K562 (cell line): Measurements from ENCODE around the gene SEMA4F. TPM values are rescaled to one million over a fixed set of nuclear protein-coding genes. Genes with fewer than 3 reads are reported as not detected.

Source experiments
- ARID2 ChIP-seq: fragments of 450-650 bp; IDR thresholded peaks from 2 replicates; pipeline ENCODE4 v1.6.1; 2017; ENCODE audit warnings: antibody characterized with exemption, mild to moderate bottlenecking
- DNMT1 ChIP-seq: fragments of 450-650 bp; IDR thresholded peaks from 2 replicates; pipeline ENCODE4 v1.6.1; 2016; ENCODE audit warnings: antibody characterized with exemption, mild to moderate bottlenecking
- FUS ChIP-seq: fragments of 200-400 bp; formaldehyde crosslinking; optimal IDR thresholded peaks from 2 replicates; pipeline ENCODE3; 2017; ENCODE audit warnings: low read depth, low read length
- HIVEP1 ChIP-seq: fragments of 250-450 bp; sonication (Bioruptor Pico); IDR thresholded peaks from 2 replicates; pipeline ENCODE4 v1.4.0; 2020; ENCODE audit warnings: mild to moderate bottlenecking
- HLTF ChIP-seq: fragments of 450-650 bp; IDR thresholded peaks from 2 replicates; pipeline ENCODE4 v1.6.1; 2016
- KLF16 ChIP-seq: IDR thresholded peaks from 2 replicates; pipeline ENCODE4 v1.6.1; 2016; ENCODE audit warnings: antibody characterized with exemption
- MCM3 ChIP-seq: fragments of 450-650 bp; IDR thresholded peaks from 2 replicates; pipeline ENCODE4 v1.6.1; 2016
- NCOA4 ChIP-seq: fragments of 450-650 bp; IDR thresholded peaks from 2 replicates; pipeline ENCODE4 v1.6.1; 2018; ENCODE audit warnings: mild to moderate bottlenecking; ENCODE audit not compliant: partially characterized antibody
- NELFE ChIP-seq: IDR thresholded peaks from 2 replicates; pipeline ENCODE4 v1.6.1; 2011; ENCODE audit warnings: mild to moderate bottlenecking; ENCODE audit not compliant: insufficient read depth, insufficient read length
- NR4A1 ChIP-seq, 2 experiments: fragments of 250-450 bp in 1 of 2; fragments of 450-650 bp in 1 of 2; sonication (Bioruptor Pico) in 1 of 2; IDR thresholded peaks; 2 replicates each; pipeline versions ENCODE4 v1.4.0 to v1.6.1; 2016 to 2020; ENCODE audit warnings: mild to moderate bottlenecking in 2 of 2, missing compliant biosample characterization in 1 of 2, missing genetic modification characterization in 1 of 2, moderate library complexity in 1 of 2
- POLR3A ChIP-seq: IDR thresholded peaks from 2 replicates; pipeline ENCODE4 v1.6.1; 2011; ENCODE audit warnings: borderline replicate concordance, mild to moderate bottlenecking, moderate library complexity; ENCODE audit not compliant: insufficient read length, insufficient read depth; ENCODE audit errors: extremely low read depth
- PRPF4 ChIP-seq: fragments of 200-400 bp; formaldehyde crosslinking; IDR thresholded peaks from one replicate; pipeline ENCODE4 v1.6.1; 2017; ENCODE audit warnings: low read length, low read depth, mild to moderate bottlenecking; ENCODE audit not compliant: insufficient read depth, poor library complexity, severe bottlenecking
- RBM25 ChIP-seq: fragments of 200-400 bp; formaldehyde crosslinking; IDR thresholded peaks from 2 replicates; pipeline ENCODE4 v1.6.1; 2018; ENCODE audit warnings: low read length, low read depth, moderate library complexity; ENCODE audit not compliant: severe bottlenecking
- RFX7 ChIP-seq: fragments of 250-450 bp; sonication (Bioruptor Pico); IDR thresholded peaks from 2 replicates; pipeline ENCODE4 v1.5.1; 2021; ENCODE audit warnings: mild to moderate bottlenecking
- TAF1 ChIP-seq: IDR thresholded peaks from 2 replicates; pipeline ENCODE4 v1.6.1; 2011; ENCODE audit warnings: mild to moderate bottlenecking, low read length, moderate library complexity; ENCODE audit not compliant: insufficient read depth, control insufficient read depth, severe bottlenecking; ENCODE audit errors: extremely low read depth
- ZNF140 ChIP-seq: fragments of 250-450 bp; sonication (Bioruptor Pico); IDR thresholded peaks from 2 replicates; pipeline ENCODE4 v1.8.0; 2021; ENCODE audit warnings: moderate library complexity, mild to moderate bottlenecking, inconsistent platforms
- ZNF764 ChIP-seq: fragments of 250-450 bp; sonication (Bioruptor Pico); IDR thresholded peaks from 2 replicates; pipeline ENCODE4 v1.4.0; 2020; ENCODE audit warnings: low read depth, mild to moderate bottlenecking, moderate library complexity
- ZNF780A ChIP-seq: fragments of 250-450 bp; sonication (Bioruptor Pico); IDR thresholded peaks from 2 replicates; pipeline ENCODE4 v1.5.0; 2021; ENCODE audit warnings: mild to moderate bottlenecking
- polyA plus RNA-seq, 8 experiments: library from polyadenylated mRNA; depleted of rRNA in 4 of 8; stranded (reverse) in 5 of 8; unstranded in 3 of 8; fragments of >200 nt; fragmentation: Nextera tagmentation in 2 of 8; fragmentation: Illumina TruSeq in 1 of 8; extraction: Ambion mirVana in 2 of 8; extraction: Trizol in 1 of 8; gene quantifications; 2 replicates each; pipeline versions ENCODE4 v1.2.1 to v1.2.3, GENCODE V29; 2011 to 2014; ENCODE audit warnings: inconsistent platforms in 1 of 8, missing spikeins in 1 of 8
- total RNA-seq, 7 experiments: library from RNA; depleted of rRNA in 6 of 7; stranded (reverse); fragments of >200 nt in 6 of 7; fragmentation: Illumina TruSeq in 2 of 7; extraction: Trizol in 2 of 7; gene quantifications; 2 replicates each; pipeline versions ENCODE4 v1.2.1 to v1.2.3, GENCODE V29; 2011 to 2021; ENCODE audit warnings: low replicate concordance in 1 of 7
- TF ChIP-seq, protein P1 (sequence below), 2 experiments: fragments of 450-650 bp; conservative IDR thresholded peaks; 2 replicates each; pipeline ENCODE4 v1.6.1; 2017; ENCODE audit warnings: mild to moderate bottlenecking in 2 of 2, moderate library complexity in 2 of 2
- TF ChIP-seq, protein P2 (sequence below): fragments of 450-650 bp; formaldehyde crosslinking; IDR thresholded peaks from 2 replicates; pipeline ENCODE4 v1.4.0; 2020; ENCODE audit warnings: mild to moderate bottlenecking, moderate library complexity
- TF ChIP-seq, protein P3 (sequence below): fragments of 450-650 bp; formaldehyde crosslinking; IDR thresholded peaks from 2 replicates; pipeline ENCODE4 v1.4.0; 2022; ENCODE audit warnings: mild to moderate bottlenecking, moderate library complexity
- TF ChIP-seq, protein P4 (sequence below): IDR thresholded peaks from 2 replicates; pipeline ENCODE4 v1.6.1; 2012; ENCODE audit warnings: low read depth, low read length, improper control_type of control experiment, borderline replicate concordance

Gene SEMA4F
- total and polyA plus RNA-seq, 9 of the 15 experiments (the other 6 are each of a cell fraction or from before 2014, with no cell fraction given), result 0.08 to 1.6 (median 0.33) TPM

DNA sequence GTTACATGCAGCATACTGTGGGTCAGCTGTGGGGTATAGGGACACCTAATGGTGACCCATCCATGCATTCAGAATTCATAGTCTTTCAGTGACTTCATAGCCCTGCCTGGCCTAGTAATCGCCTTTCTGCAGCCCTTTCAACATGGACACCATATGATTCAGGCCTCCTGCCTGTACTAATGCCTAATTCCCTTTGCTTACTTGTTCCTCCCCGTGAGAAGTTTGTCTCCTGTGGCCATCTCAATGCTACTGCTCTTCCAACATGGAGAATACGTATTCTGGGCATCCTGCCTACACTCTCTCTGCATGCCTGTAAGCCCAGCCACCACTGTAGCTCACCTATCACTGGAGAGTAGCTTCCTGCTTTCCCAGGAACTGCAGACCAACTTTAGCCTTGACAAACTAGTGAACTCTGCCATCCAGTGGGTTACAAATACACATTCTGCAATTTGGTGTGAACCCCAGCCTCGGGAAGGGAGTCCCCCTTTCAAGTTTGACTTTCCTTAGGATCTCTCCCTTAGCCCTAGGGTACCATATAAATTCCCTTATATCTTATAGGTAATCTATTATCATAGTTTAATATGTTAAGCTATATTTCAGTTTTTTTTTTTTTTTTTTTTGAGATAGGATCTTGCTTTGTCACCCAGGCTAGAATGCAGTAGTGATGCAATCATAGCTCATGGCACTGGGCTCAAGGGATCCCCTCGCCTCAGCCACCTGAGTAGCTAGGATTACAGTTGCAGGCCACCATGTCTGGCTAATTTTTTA, 28.2 kb upstream of the SEMA4F start (continued):
- no peak for TF ChIP-seq NELFE
- TF ChIP-seq, protein P1, sequence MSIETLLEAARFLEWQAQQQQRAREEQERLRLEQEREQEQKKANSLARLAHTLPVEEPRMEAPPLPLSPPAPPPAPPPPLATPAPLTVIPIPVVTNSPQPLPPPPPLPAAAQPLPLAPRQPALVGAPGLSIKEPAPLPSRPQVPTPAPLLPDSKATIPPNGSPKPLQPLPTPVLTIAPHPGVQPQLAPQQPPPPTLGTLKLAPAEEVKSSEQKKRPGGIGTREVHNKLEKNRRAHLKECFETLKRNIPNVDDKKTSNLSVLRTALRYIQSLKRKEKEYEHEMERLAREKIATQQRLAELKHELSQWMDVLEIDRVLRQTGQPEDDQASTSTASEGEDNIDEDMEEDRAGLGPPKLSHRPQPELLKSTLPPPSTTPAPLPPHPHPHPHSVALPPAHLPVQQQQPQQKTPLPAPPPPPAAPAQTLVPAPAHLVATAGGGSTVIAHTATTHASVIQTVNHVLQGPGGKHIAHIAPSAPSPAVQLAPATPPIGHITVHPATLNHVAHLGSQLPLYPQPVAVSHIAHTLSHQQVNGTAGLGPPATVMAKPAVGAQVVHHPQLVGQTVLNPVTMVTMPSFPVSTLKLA (conservative IDR thresholded peaks at IDR 0.05), result no peak
- no peak for TF ChIP-seq NR4A1 (CRISPR knock-in tag; IDR thresholded peaks at IDR 0.05)
- TF ChIP-seq NR4A1 (tag; IDR thresholded peaks at IDR 0.05), result peak; percentile 95
- TF ChIP-seq, protein P2, sequence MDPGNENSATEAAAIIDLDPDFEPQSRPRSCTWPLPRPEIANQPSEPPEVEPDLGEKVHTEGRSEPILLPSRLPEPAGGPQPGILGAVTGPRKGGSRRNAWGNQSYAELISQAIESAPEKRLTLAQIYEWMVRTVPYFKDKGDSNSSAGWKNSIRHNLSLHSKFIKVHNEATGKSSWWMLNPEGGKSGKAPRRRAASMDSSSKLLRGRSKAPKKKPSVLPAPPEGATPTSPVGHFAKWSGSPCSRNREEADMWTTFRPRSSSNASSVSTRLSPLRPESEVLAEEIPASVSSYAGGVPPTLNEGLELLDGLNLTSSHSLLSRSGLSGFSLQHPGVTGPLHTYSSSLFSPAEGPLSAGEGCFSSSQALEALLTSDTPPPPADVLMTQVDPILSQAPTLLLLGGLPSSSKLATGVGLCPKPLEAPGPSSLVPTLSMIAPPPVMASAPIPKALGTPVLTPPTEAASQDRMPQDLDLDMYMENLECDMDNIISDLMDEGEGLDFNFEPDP (CRISPR knock-in tag), result no peak
- no peak for TF ChIP-seq RBM25
- TF ChIP-seq, protein P3, sequence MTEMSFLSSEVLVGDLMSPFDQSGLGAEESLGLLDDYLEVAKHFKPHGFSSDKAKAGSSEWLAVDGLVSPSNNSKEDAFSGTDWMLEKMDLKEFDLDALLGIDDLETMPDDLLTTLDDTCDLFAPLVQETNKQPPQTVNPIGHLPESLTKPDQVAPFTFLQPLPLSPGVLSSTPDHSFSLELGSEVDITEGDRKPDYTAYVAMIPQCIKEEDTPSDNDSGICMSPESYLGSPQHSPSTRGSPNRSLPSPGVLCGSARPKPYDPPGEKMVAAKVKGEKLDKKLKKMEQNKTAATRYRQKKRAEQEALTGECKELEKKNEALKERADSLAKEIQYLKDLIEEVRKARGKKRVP (CRISPR knock-in tag), result peak; percentile 61
- TF ChIP-seq NCOA4, result no peak
- TF ChIP-seq, protein P4, sequence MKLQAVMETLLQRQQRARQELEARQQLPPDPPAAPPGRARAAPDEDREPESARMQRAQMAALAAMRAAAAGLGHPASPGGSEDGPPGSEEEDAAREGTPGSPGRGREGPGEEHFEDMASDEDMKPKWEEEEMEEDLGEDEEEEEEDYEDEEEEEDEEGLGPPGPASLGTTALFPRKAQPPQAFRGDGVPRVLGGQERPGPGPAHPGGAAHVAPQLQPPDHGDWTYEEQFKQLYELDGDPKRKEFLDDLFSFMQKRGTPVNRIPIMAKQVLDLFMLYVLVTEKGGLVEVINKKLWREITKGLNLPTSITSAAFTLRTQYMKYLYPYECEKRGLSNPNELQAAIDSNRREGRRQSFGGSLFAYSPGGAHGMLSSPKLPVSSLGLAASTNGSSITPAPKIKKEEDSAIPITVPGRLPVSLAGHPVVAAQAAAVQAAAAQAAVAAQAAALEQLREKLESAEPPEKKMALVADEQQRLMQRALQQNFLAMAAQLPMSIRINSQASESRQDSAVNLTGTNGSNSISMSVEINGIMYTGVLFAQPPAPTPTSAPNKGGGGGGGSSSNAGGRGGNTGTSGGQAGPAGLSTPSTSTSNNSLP, result no peak
- no peak for TF ChIP-seq RFX7 (CRISPR knock-in tag)
- no peak for TF ChIP-seq KLF16
- no peak for TF ChIP-seq ZNF140 (CRISPR knock-in tag)
- TF ChIP-seq TAF1, result no peak
- TF ChIP-seq ARID2, result no peak
- TF ChIP-seq HIVEP1 (CRISPR knock-in tag), result peak; percentile 8; the same call in 1 of the 2 replicates
- TF ChIP-seq ZNF764 (CRISPR knock-in tag), result no peak
- TF ChIP-seq PRPF4, result no peak
- no peak for TF ChIP-seq ZNF780A (CRISPR knock-in tag)
- TF ChIP-seq HLTF, result no peak
- no peak for TF ChIP-seq FUS
- no peak for TF ChIP-seq DNMT1
- TF ChIP-seq MCM3, result no peak
- no peak for TF ChIP-seq POLR3A
